NT2/D1 (cell line): ENCODE measurements around the gene RASSF3.

Source experiments
- SUZ12 ChIP-seq: IDR thresholded peaks from 2 replicates; pipeline ENCODE4 v1.6.1; 2011; ENCODE audit not compliant: insufficient read length, insufficient read depth; ENCODE audit errors: extremely low read depth
- YY1 ChIP-seq: IDR thresholded peaks from 2 replicates; pipeline ENCODE4 v1.6.1; 2011; ENCODE audit not compliant: insufficient read length, insufficient read depth
- ZNF274 ChIP-seq: IDR thresholded peaks from 2 replicates; pipeline ENCODE4 v1.6.1; 2011; ENCODE audit warnings: mild to moderate bottlenecking, low read depth, low read length

- TF ChIP-seq YY1 (no peak), ZNF274 (no peak), SUZ12 (no peak)
Observed at GRCh38 chr12:64658892-64659481, 48.7 kb downstream of the RASSF3 start.
